ENCODE results near the gene IFRD2.
A peak's percentile ranks its signal among the peaks of the same experiment; 100 is the strongest.

- TF ChIP-seq POLR2A (IDR thresholded peaks at IDR 0.05; ENCODE audit: low read length): peak; percentile 23
- TF ChIP-seq GATA1 (IDR thresholded peaks at IDR 0.05; ENCODE audit: low read depth, low read length): no peak
Measured at GRCh38 chr3:50294492-50295403, 2.5 kb upstream of the IFRD2 start.
